Measurements from ENCODE around the gene CHAF1A. TPM values are rescaled to one million over a fixed set of nuclear protein-coding genes. Genes with fewer than 3 reads are reported as not detected.

Gene CHAF1A
- total and polyA plus RNA-seq, 7 experiments from 2014 or later: 3.2 to 71.2 (median 12.4) TPM

GRCh38 chr19:4390567-4391305 is 11.7 kb upstream of the CHAF1A start:
- Mint-ChIP-seq H3K27ac (peak overlapping the region; percentile 41 to 97 (median 77)), H3K9me3 (no peaks in the 10 kb centered on the region), H3K4me1 (peaks cover 33 to 64% (median 52%) of the 10 kb centered on the region in 7 donors), H3K36me3 (peaks cover 0 to 12% (median 0%) of the 10 kb centered on the region in 5 donors), H3K4me3 (peak overlapping the region in 9 of 10 donors; percentile 2 to 77 (median 60)), H3K27me3 (no peaks in the 10 kb centered on the region)
- Histone ChIP-seq H3K36me3 (ENCODE audit: control insufficient read depth in 2 of 3, insufficient read depth in 3 of 3, low read length in 3 of 3) (peaks cover 0 to 59% (median 3%) of the 10 kb centered on the region in 3 experiments), H3K27me3 (ENCODE audit: control insufficient read depth in 2 of 2, insufficient read depth in 2 of 2, low read length in 2 of 2) (no peaks in the 10 kb centered on the region), H3K9me3 (ENCODE audit: control insufficient read depth in 2 of 3, low read length in 3 of 3) (no peaks in the 10 kb centered on the region), H3K4me3 (ENCODE audit: low read length) (no peak overlapping the region), H3K27ac (ENCODE audit: low read depth, low read length) (peak overlapping the region; percentile 47), H3K4me1 (ENCODE audit: control insufficient read depth in 2 of 2, insufficient read depth in 2 of 2, low read length in 2 of 2) (peaks cover 11 to 25% of the 10 kb centered on the region in 2 donors)
- ChIA-PET CTCF (interaction anchor here (0.5 to 0.8 kb wide), 2 partner anchors 124 to 763 kb away, joined by 3 to 4 read pairs; no protein-coding TSS in a partner anchor), POLR2A (interaction anchor here (0.9 kb wide), 1 partner anchor 38 kb away, joined by 3 read pairs; no protein-coding TSS in a partner anchor)
- DNase-seq (no peak), ATAC-seq (no peak)
- intact Hi-C loops (cut with micrococcal nuclease): no loop called here

GRCh38 chr19:4391306-4391693 is 11.1 kb upstream of the CHAF1A start:
- CTCF ChIA-PET: interaction anchor here (0.5 to 0.8 kb wide), 2 partner anchors 125 to 763 kb away, joined by 3 to 4 read pairs; no protein-coding TSS in a partner anchor
- Mint-ChIP-seq H3K4me1 (peaks cover 33 to 66% (median 52%) of the 10 kb centered on the region in 7 donors), H3K36me3 (peaks cover 0 to 15% (median 0%) of the 10 kb centered on the region in 5 donors), H3K27ac (peak overlapping the region in 3 of 9 donors; percentile 8 to 86 (median 12)), H3K9me3 (no peaks in the 10 kb centered on the region), H3K27me3 (no peaks in the 10 kb centered on the region), H3K4me3 (peak overlapping the region in 1 of 10 donors; percentile 5)
- Histone ChIP-seq H3K4me1 (ENCODE audit: control insufficient read depth in 2 of 2, insufficient read depth in 2 of 2, low read length in 2 of 2) (peaks cover 11 to 25% of the 10 kb centered on the region in 2 donors), H3K27ac (ENCODE audit: low read depth, low read length) (peak overlapping the region; percentile 35), H3K36me3 (ENCODE audit: control insufficient read depth in 2 of 3, insufficient read depth in 3 of 3, low read length in 3 of 3) (peaks cover 0 to 53% (median 3%) of the 10 kb centered on the region in 3 experiments), H3K9me3 (ENCODE audit: control insufficient read depth in 2 of 3, low read length in 3 of 3) (no peaks in the 10 kb centered on the region), H3K4me3 (ENCODE audit: low read length) (no peak overlapping the region), H3K27me3 (ENCODE audit: control insufficient read depth in 2 of 2, insufficient read depth in 2 of 2, low read length in 2 of 2) (no peaks in the 10 kb centered on the region)
- intact Hi-C loops (cut with micrococcal nuclease): no loop called here
- DNase-seq (no peak), ATAC-seq (no peak)
- POLR2A ChIA-PET: interaction anchor here (0.9 kb wide), 1 partner anchor 38 kb away, joined by 3 read pairs; no protein-coding TSS in a partner anchor

- DNase-seq: no peak
- no peaks in the 10 kb centered on the region for H3K27me3 Mint-ChIP-seq
- Histone ChIP-seq H3K27ac (ENCODE audit: low read depth, low read length) (peak overlapping the region; percentile 35), H3K4me1 (ENCODE audit: control insufficient read depth in 2 of 2, insufficient read depth in 2 of 2, low read length in 2 of 2) (peaks cover 11 to 25% of the 10 kb centered on the region in 2 donors), H3K9me3 (ENCODE audit: control insufficient read depth in 2 of 3, low read length in 3 of 3) (no peaks in the 10 kb centered on the region), H3K27me3 (ENCODE audit: control insufficient read depth in 2 of 2, insufficient read depth in 2 of 2, low read length in 2 of 2) (no peaks in the 10 kb centered on the region), H3K4me3 (ENCODE audit: low read length) (no peak overlapping the region), H3K36me3 (ENCODE audit: control insufficient read depth in 2 of 3, insufficient read depth in 3 of 3, low read length in 3 of 3) (peaks cover 0 to 55% (median 3%) of the 10 kb centered on the region in 3 experiments)
- H3K4me1 Mint-ChIP-seq: peaks cover 39 to 72% (median 58%) of the 10 kb centered on the region in 7 donors
- no peak for ATAC-seq
- peak overlapping the region in 5 of 9 donors; percentile 8 to 42 (median 13) for H3K27ac Mint-ChIP-seq
- H3K36me3 Mint-ChIP-seq: peaks cover 0 to 15% (median 3%) of the 10 kb centered on the region in 5 donors
- no peak overlapping the region for H3K4me3 Mint-ChIP-seq
- CTCF ChIA-PET: no interaction called here
- H3K9me3 Mint-ChIP-seq: no peaks in the 10 kb centered on the region
- intact Hi-C loops (cut with micrococcal nuclease): no loop called here
- POLR2A ChIA-PET: no interaction called here
These were observed 10.5 kb upstream of the CHAF1A start for GRCh38 chr19:4391701-4392483.

GRCh38 chr19:4393947-4394590 is 8.4 kb upstream of the CHAF1A start:
- H3K4me3 ChIP-seq (ENCODE audit: low read length): no peak overlapping the region
- H3K27ac ChIP-seq (ENCODE audit: low read depth, low read length): no peak overlapping the region
- H3K4me1 Mint-ChIP-seq: peaks cover 40 to 91% (median 69%) of the 10 kb centered on the region in 7 donors
- POLR2A ChIA-PET: interaction anchor here (0.7 kb wide), 1 partner anchor 80 kb away, joined by 3 read pairs; no protein-coding TSS in a partner anchor
- intact Hi-C loops (cut with micrococcal nuclease): no loop called here
- H3K27me3 ChIP-seq (ENCODE audit: control insufficient read depth in 2 of 2, insufficient read depth in 2 of 2, low read length in 2 of 2): no peaks in the 10 kb centered on the region
- CTCF ChIA-PET: interaction anchor here (1.3 to 1.4 kb wide), 2 partner anchors 24 to 42 kb away, joined by 5 to 6 read pairs; no protein-coding TSS in a partner anchor
- no peaks in the 10 kb centered on the region for H3K27me3 Mint-ChIP-seq
- DNase-seq (no peak), ATAC-seq (no peak)
- peak overlapping the region in 1 of 10 donors; percentile 39 for H3K4me3 Mint-ChIP-seq
- H3K9me3 ChIP-seq (ENCODE audit: control insufficient read depth in 2 of 3, low read length in 3 of 3): no peaks in the 10 kb centered on the region
- peaks cover 0 to 43% (median 3%) of the 10 kb centered on the region in 3 experiments for H3K36me3 ChIP-seq (ENCODE audit: control insufficient read depth in 2 of 3, insufficient read depth in 3 of 3, low read length in 3 of 3)
- H3K36me3 Mint-ChIP-seq: peaks cover 0 to 15% (median 5%) of the 10 kb centered on the region in 5 donors
- H3K27ac Mint-ChIP-seq: peak overlapping the region in 7 of 9 donors; percentile 0 to 70 (median 45)
- H3K9me3 Mint-ChIP-seq: no peaks in the 10 kb centered on the region
- H3K4me1 ChIP-seq (ENCODE audit: control insufficient read depth in 2 of 2, insufficient read depth in 2 of 2, low read length in 2 of 2): peaks cover 25 to 36% of the 10 kb centered on the region in 2 donors

GRCh38 chr19:4396949-4397783 is 5.3 kb upstream of the CHAF1A start:
- H3K27ac Mint-ChIP-seq: peak overlapping the region in 3 of 9 donors; percentile 6 to 75 (median 43)
- peaks cover 28 to 29% of the 10 kb centered on the region in 2 donors for H3K4me1 ChIP-seq (ENCODE audit: control insufficient read depth in 2 of 2, insufficient read depth in 2 of 2, low read length in 2 of 2)
- intact Hi-C loops (cut with micrococcal nuclease): no loop called here

More at GRCh38 chr19:4396949-4397783, 5.3 kb upstream of the CHAF1A start:
- DNase-seq: no peak
- Histone ChIP-seq H3K27me3 (ENCODE audit: control insufficient read depth in 2 of 2, insufficient read depth in 2 of 2, low read length in 2 of 2) (no peaks in the 10 kb centered on the region), H3K4me3 (ENCODE audit: low read length) (no peak overlapping the region), H3K27ac (ENCODE audit: low read depth, low read length) (no peak overlapping the region), H3K36me3 (ENCODE audit: control insufficient read depth in 2 of 3, insufficient read depth in 3 of 3, low read length in 3 of 3) (peaks cover 0 to 25% (median 3%) of the 10 kb centered on the region in 3 experiments), H3K9me3 (ENCODE audit: control insufficient read depth in 2 of 3, low read length in 3 of 3) (no peaks in the 10 kb centered on the region)
- CTCF ChIA-PET: interaction anchor here (0.7 kb wide), 1 partner anchor 27 kb away, joined by 3 read pairs; no protein-coding TSS in a partner anchor
- Mint-ChIP-seq H3K27me3 (no peaks in the 10 kb centered on the region), H3K9me3 (peaks cover 0 to 1% (median 0%) of the 10 kb centered on the region in 11 donors), H3K4me3 (peak overlapping the region in 8 of 10 donors; percentile 3 to 64 (median 32)), H3K36me3 (peaks cover 0 to 16% (median 5%) of the 10 kb centered on the region in 5 donors), H3K4me1 (peaks cover 35 to 87% (median 66%) of the 10 kb centered on the region in 7 donors)
- no peak for ATAC-seq
- POLR2A ChIA-PET: no interaction called here
